NCI-H345 (cell line): ENCODE data around the gene PARVG.

ENCODE experiments used
- DNase-seq: peaks from one replicate; lab custom pipeline; 2025; lab: John Stamatoyannopoulos, UW

The PARVG gene

DNA sequence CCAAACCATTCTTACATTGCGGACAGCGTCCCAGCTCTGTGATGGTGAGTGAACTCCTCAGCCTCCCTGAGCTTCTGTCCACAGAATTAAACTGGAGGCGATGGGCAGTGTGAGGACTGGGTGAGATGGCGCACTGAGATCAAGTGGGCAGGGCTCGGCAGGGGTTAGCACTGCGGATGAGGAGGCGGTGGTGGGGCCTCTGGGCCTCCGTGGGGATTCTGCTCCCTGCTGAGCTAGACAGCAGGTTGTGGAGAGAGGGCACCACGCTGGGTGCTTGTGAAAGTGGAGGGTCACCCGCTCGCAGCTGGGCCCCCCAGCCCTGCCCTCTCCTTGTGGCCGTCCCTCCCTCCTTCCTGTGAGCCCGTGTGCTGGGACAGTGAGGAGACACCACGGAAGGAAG, 25.6 kb upstream of the PARVG start:
- DNase-seq: peak; percentile 4

DNA sequence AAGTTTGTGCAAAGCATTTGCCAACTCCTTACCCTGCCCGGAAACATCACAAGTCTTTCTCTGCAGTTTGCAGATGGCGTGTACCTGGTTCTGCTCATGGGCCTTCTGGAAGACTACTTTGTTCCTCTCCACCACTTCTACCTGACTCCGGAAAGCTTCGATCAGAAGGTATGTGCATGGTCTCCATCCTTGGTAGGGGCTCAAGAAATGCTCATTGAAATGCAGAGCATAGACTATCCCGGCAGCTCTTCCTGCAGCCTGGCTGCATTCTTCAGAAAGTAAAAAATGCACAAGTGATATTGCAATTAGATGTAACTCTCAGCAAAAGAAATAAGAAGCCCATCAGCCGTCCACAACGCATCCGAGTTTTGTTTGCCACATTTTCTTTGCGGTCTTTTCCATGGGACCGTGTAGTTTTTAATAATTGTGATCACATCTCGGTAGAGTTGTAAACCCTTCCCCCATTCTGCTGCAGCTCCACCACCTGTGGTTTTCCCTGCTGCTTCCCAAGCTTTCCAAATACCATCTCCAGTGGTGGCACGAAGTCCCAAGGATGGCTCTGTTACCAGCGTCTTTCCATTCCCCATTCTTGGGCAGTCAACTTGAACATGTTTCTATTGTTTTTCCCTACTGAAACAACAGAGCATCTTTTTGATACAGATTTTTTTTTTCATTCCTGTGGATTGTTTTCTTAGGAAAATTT, 22.7 kb upstream of the PARVG start:
- no peak for DNase-seq

DNA sequence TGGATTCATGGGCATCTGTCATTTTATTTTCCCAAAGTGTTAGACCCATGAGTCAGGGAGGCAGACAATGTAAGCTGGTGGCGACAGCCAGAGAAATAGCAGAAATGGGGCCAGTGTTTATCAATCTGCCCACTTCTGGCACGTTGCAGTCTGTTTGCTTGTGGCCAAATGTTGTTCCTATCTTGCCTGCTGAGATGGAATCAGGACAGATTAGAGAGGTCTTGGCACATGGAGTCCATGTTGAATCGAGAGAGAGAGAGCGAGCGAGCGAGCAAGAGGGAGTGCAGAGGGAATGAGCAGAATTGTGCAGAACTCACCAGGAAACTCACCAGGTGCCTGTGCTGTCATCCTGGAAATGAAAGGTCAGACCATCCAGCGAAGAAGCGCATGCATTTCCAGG, 21.9 kb upstream of the PARVG start:
- no peak for DNase-seq

DNA sequence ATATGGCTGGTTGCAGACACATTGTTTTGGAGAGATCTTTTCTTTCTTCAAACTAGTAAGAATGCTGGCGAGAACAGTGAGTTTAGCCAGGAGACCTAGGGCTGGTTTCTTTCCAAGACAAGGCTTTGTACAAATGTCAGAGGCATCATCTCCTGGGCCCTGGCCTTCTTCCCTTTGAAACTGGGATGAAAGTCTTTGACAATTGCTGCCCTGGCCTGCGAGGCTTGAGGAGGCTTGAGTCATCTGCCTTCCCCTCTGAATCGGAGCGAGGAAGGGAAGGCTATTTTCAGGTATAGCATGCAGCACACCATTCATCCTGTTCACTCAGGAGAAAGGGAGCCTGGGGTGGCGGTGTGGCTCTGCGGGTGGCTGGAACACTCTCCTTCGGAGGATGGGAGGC, 21.5 kb upstream of the PARVG start:
- no peak for DNase-seq

DNA sequence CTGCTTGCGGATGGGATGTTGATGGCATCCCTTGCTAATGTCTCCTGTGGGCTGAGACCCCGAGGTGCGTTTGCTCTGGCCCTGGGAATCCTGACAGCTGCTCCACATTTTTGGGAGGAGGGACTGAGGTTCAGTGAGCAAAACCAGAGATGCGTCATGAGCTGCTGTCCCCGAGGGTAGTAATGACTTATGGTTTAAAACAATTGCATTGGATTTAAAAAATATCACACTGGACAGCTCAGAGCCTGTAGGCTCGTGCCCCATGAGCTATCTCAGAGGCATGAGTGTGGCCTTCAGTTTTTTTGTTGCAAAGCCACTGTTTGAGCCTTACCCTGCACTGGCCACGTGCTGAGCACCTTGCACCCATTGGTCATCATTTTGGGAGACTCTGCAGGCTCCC, 20.9 kb upstream of the PARVG start:
- DNase-seq: no peak

DNA sequence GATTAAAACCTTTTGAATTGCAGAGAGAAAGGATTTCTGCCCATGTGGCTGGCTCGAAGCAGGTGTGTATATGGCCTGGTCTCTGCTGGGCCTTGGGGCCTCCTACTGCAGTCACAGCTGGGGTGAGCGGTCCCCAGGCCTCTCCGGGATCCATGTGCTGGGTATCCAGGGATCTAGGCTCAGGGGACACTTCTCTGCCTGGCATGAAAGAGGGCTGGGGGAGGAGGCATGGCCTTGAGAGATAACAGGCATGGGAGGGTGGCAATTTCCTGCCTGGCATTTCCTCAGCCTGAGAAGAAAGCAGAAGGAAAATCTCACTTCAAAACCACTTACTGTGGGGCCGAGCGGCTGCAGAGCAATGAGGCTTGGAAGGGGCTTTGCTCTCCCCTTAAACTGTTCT, 20.3 kb upstream of the PARVG start:
- no peak for DNase-seq

DNA sequence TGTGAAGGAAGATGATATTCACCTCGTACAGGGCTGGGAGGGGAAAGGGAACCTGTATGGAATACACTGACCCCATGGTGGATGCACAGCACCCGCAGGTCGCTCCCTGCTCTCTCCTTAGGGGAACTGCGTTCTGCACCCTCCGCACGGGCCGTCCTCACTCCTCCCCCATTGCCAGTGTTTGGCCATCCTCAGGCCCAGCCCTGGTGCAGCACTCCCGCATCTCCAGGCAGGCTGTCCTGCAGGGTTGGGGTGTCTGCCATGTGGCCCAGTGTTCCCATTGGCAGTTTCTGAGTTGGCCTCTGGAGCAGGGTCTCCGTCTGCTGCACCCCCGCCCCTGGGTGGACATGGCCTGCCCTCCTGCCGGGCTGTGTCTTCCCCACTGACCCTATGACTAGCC, 19.1 kb upstream of the PARVG start:
- DNase-seq: no peak

DNA sequence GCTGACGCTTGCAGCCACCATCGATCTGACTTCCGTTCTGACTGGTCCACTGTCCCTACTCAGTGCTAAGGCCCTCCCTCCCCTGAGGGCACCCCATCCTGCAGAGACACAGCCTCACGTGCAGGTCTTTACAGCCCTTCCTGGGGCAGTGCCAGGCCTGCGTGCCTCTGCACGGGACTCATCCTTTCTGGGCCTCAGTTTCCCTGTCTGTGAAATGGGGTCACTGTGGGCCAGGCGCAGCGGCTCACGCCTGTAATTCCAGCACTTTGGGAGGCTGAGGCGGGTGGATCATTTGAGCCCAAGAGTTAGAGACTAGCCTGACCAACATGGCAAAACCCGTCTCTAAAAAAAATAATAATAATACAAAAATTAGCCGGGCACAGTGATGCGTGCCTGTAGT, 17.8 kb upstream of the PARVG start:
- no peak for DNase-seq

DNA sequence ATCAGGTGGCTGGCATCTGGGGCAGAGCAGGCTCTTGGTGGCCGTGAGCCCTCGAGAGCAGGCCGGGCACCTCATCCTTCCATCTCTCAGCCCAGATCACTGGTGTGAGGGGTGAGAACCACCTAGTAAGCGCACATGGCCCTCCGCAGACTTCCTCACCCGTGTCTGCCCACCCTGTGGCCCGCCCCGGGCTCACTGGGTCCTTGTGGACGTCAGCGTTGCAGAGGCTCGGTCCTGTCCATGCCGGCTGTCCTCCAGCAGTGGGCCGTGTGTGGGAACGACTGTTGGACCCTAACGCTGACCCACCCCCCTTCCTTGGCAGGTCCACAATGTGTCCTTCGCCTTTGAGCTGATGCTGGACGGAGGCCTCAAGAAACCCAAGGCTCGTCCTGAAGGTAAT, 17.2 kb upstream of the PARVG start:
- no peak for DNase-seq

DNA sequence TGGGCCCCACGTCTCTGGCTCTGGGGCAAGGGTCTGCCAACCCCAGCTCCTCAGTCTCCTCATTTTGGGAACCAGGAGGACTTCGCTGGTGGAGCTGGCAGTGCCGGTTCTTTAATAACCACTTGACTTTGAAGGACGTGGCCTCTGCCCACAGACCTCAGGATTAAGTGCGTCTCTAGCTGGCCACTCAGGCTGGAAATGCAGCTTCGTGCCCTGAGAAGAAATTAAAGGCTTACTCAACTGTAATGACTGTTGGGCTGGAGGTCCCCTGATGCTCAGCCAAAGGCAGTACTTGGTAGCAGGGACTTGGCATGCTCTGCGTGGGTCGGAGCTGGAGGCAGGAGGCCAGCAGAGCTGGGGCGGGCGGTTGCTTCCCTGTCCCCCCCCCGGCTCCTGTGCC, 16.7 kb upstream of the PARVG start:
- no peak for DNase-seq

DNA sequence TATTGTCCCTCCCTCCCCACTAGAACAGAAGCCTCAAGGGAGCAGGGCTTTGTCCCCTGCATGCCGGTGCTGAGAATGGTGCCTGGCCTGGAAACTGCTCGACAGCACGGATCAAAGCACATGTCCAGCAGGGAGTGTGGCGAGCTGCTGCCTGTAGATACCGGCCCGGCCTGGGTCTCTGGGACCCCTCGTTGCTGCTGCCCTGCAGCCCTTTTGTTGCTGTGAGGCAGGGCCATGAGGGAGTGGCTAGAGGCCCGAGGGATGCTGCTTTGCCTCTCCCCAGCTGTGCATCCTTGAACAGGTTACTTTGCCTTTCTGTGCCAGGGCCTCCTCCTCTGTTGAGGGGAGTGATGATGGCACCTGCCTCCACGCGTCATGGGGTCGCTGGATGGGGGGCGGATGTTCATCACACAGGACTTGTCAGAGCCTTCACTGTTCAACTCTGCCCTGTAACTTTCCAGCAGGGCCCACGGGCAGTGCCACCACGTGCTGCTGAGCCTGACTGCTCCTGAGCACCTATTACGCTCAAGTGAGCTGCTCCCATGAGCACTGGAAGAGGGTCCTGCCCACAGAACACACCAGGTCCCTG, 15.3 kb upstream of the PARVG start:
- no peak for DNase-seq

DNA sequence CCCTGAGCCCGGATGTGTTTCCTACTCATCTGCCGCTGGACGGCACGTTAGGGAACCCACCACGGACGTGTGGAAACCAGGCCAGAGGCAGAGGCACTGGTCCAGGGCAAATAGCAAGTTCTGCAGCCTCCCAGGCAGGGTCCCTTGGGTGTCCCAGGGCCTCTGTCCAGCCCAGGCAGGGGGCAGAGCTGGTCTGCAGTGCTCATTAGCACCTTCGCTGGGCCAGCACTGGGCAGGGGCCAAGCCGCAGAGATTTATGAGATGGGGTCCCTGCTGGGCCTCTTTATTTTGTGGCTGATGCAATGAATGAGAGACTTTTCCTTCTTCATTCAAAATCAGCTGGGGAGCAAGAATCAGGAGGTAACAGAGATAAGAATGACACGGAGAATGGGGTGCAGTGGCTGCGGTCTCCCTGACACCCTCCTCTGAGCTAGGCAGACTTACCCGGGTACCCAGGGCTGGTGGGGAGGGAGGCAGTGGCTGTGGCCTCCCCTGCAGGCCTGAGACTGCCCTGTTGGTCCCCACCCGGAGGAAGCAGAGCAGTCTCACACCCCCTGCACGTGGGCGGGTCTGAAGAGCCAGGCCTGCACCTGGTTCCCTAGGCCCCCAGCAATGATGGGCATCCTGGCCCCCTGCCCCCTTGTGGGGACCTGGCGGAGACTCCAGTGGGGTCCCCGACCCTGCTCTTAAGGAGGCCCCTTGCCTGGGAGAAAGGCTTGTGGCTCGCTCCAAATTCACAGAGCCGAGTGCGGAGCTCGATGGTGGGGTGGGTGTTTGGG, 14.0 kb upstream of the PARVG start:
- no peak for DNase-seq

DNA sequence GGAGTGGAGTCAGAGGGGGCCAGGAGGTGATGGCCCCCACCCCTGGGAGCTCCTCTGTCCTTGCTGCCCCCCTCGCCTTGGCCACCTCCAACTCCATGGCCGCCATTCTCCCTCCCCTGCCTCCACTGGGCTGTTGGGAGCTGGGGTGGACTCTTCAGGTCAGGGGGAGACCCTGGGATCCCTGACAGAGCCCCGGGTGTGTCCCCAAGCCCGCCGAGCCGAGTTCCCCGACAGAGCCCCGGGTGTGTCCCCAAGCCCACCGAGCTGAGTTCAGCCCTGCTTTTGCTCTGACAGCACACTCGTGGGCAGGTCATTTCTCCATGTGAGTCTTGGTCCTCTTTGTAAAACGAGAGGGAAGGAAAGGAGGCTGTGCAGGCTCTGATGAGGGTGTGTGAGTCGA, 13.2 kb upstream of the PARVG start:
- DNase-seq: no peak

DNA sequence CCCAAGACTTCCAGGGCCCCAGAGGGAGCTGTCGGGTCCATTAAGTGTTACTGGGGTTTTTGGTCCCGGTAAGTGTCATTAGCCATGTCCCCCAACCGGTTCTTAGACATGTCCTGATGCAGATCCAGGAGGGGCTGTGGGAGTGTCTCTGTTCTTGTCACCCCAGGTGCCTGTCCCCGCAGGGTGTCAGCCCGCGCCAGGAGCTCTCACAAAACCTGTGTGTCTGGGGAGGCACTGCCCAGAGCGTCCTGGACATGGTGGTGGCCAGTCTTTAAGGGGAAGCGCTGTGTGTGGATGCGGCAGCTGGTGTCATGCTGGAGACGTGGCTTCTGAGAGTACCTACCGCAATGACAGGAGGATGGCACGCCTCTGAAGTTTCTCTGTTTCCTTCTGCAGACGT, 12.5 kb upstream of the PARVG start:
- no peak for DNase-seq

DNA sequence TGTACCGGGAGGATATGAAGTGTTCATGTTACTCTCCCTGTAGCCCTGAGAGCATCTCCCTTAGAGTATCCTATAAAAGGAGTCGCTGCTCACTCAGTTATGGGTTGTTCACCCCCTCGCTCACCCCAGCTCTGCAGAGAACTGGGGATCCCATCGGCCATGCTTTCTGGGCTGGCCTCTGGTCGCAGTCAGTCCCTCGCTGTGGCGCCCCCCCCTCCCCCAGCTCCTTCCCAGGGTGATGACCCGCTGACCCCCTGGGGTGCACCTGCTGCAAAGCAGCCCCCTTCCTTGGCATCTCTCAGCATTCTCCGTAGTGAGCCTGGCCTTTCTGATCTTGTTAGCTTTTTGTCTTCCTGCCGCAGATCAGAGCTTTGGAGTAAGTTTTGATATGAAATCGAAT, 10.3 kb upstream of the PARVG start:
- no peak for DNase-seq

DNA sequence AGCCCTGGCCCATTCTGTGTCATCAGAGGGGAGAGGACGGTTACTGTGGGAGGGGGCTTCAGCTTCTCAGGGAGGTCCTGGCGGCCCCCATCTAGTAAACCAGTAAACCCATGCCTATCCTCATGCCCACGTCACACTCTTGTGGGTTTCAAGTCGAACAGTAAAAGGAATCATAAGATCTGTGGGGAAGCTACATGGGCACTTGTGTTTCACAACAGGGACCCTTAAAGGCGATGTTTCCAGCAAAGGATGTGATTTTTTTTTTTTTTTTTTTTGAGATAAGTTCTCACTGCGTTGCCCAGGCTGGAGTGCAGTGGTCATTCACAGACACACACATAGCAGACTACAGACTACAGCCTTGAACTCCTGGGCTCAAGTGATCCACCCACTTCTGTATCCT, 9.2 kb upstream of the PARVG start:
- DNase-seq: no peak

DNA sequence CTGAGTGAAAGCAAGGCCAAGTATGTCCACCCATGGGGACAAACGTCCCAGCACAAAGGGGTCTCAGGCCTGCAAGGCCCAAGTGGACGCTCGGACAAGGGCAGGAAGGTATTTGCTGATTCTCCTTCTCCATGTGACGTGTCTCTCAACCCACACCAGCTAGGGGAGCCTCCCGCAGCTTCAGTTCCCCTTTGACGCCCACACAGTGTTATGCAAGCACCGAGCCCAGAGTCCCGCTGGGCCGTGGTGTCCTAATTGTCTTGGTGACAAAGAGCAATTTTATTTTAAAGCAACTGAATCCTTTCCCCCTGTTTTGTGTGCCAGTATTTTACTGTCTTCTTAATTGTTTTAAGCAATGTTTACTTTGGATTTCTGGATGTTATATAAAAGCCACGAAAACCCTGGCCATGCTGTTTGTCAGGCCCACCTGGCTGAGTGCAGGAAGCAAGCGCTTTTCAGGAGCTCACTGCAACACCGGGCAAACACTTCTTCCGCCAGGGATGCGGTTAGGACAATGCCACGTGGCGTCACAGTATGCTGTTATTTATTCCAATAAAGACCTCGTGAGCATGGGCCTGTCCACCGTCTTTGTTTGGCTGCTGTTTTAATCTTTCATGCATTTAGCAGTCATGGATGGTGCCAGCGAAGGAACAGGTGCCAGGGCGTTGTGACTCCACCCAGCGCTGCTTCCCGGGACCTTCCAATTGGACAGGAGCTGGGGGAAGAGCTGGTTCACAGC, 8.2 kb upstream of the PARVG start:
- DNase-seq: peak; percentile 95

DNA sequence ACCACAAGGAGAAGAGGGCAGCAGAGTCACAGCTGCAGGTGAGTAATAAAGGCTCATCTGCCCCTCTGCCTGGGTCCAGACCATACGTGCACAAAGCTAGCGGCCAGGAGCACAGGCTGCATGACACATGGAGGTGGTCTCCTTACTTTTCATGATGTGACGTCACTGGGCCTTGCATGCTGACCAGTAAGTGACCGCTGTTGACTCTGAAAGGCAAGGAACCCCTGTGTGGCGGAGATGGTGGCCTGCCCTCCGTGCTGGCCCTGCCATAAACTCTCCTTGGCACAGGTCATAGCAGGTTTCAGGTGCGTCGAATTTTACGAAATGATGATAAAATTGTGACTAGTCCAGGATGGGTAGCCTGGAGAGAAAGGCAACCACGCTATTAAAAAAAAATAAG, 7.6 kb upstream of the PARVG start:
- no peak for DNase-seq

DNA sequence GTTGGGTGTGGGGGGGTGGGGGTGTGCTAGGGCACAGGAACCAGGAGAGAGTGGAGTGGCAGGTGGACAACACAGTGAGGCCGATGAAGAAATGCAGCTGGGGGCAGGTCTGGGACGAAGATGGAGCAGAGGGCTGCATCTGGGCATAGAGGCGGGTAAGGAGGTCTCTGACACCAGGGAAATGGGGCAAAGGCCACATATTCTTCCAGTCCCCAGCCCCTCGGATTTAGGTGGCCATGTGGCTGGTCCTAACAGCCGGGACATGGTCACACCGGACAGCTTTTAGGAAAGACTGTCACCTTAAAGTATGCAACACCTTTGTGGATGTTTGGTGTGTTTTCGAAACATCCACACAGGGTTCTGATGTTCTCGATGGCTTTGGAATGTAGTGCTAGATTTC, 5.0 kb upstream of the PARVG start:
- DNase-seq: no peak

DNA sequence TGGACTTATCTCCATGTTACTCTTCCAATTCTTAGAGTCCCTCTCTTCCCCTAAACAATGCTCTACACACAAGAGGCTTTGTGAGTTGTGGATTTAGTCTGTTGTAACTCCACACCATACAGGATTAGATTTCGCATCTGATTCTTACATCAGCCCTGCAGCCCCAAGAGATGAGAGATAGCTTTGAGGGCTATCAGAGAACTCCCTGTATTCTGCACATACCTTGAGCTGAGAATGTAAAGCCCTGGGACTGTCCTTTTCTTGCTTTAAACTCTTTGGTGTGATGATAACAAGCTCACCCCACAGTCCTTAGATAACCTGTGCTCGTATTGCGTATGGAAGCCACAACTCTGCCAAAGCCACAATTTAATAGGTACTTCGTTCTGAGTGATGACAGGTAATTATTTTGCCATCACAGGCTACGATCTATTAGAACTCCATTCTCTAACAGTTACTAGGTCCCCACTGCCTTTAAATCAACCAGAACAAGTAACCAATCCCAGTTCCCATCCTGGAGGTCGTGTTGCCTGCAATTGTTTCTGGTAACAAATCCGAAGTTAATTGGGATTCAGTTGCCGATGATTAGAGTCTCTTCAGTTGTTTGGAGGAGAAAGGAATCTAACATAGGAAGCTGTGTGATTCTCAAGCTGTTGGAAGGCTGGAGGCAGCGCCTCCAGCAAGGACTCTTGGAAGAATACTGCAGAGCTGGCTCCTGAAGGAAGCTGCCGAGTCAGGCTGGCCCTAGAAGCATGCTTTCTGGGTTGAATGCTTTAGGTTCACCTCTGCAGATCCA, 1.3 kb upstream of the PARVG start:
- DNase-seq: no peak

DNA sequence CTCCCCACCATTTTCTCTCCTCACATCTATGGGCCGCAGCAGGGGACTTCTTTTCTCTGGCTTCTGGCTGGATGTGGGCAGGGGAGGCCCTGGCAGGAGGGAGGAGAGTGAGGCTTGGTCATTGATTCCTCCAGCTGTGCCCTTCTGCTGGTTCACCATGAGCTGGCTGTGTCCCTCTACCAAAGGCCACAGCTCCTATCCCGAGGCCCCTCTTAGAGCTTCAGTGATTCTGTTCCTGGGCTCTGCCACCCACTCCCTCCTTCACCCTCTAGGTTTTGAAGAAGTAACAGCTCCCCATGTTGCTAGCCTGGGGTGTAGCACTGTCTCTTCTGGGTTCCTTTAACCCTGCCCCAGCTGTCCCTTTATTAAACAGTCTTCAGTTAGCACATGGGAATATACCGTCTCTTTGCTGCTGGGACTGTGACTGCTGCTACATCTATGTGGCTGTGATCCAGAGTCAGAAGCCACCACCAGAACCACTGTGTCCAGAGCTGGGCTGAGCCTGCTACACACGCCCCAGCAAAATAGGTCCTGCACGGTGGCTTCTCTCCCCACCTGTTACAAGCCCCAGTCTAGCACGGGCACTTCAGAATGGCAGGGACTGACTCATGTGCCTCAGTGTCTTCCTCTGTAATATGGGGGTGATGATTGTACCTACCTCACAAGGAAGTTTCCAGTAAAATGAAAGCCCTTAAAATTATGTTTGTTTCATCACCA, 578 bp upstream of the PARVG start:
- DNase-seq: no peak
